Astrocyte (in vitro differentiated cells and primary cell): ENCODE measurements around the gene ETNPPL.

Source experiments
- EZH2 ChIP-seq: IDR thresholded peaks from 2 replicates; pipeline ENCODE4 v1.6.1; 2012; ENCODE audit warnings: mild to moderate bottlenecking, low read length, inconsistent platforms; ENCODE audit not compliant: insufficient read depth
- TF ChIP-seq, protein P1 (sequence below): IDR thresholded peaks from 2 replicates; pipeline ENCODE4 v1.5.1; 2011; ENCODE audit warnings: low read depth, mild to moderate bottlenecking, inconsistent platforms, low read length, moderate library complexity; ENCODE audit not compliant: insufficient read depth

GRCh38 chr4:108774809-108775530, 12.1 kb upstream of the ETNPPL start:
- TF ChIP-seq, protein P1, sequence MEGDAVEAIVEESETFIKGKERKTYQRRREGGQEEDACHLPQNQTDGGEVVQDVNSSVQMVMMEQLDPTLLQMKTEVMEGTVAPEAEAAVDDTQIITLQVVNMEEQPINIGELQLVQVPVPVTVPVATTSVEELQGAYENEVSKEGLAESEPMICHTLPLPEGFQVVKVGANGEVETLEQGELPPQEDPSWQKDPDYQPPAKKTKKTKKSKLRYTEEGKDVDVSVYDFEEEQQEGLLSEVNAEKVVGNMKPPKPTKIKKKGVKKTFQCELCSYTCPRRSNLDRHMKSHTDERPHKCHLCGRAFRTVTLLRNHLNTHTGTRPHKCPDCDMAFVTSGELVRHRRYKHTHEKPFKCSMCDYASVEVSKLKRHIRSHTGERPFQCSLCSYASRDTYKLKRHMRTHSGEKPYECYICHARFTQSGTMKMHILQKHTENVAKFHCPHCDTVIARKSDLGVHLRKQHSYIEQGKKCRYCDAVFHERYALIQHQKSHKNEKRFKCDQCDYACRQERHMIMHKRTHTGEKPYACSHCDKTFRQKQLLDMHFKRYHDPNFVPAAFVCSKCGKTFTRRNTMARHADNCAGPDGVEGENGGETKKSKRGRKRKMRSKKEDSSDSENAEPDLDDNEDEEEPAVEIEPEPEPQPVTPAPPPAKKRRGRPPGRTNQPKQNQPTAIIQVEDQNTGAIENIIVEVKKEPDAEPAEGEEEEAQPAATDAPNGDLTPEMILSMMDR: no peak
- TF ChIP-seq EZH2: no peak
